T-helper 22 cell (primary cell): ENCODE results near the gene SNX32.

Experiments
- DNase-seq: peaks from one replicate; pipeline ENCODE4 v3.0.0-alpha.2; 2020; ENCODE audit warnings: low read depth

SNX32 gene

DNA sequence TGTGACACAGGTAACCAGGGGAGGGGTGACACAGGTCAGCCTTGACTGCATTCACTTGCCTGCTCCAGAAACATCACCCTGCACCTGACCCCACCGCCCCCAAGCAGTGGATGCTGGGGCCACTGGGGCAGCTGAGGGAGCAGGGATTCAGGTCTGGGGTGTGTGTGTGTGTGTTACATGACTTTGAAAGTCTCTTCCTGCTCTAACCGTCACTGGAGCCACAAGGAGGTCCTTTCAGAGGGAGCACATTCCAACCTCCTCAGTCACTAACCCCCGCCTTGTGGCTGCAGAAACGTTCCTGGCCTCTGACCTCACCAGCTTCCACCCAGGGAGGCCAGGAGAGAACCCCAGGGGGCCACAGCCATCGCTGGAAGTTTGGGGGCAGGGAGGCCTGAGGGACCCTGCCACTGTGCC is 69.3 kb downstream of the SNX32 start:
- DNase-seq: no peak
